Pancreas (tissue), 10 donors: Measurements from ENCODE around the gene TRMT1. TPM values are rescaled to one million over a fixed set of nuclear protein-coding genes. Genes with fewer than 3 reads are reported as not detected.
"Not testable (repeated sequence)": the region's sequence is repeated elsewhere in the genome, so short reads cannot be mapped to it uniquely, and the experiment has no call there.

ENCODE experiments used
- ATAC-seq, 4 donors: fragments of 200-7000 bp; cut with Tn5 transposase; one replicate each; pipeline versions ENCODE4 v1.8.0 to v1.9.1; 2020; ENCODE audit warnings: mild to moderate bottlenecking in 4 of 4, moderate library complexity in 4 of 4
- DNase-seq, 6 donors: peaks; one replicate each; pipeline ENCODE4 v3.0.0-alpha.2; 2020
- FAIRE-seq: peaks from 2 replicates; lab custom pipeline; 2012; peaks lifted over from hg19 to GRCh38; lab: Jason Lieb, UNC
- H3K27ac ChIP-seq, 4 donors: fragments of 200-600 bp; sonication (generic); 1 replicate in 3 of 4; 2 replicates in 1 of 4; pipeline versions ENCODE4 v1.5.0 to v1.8.0; 2020
- H3K27me3 ChIP-seq, 4 donors: fragments of 200-600 bp; one replicate each; pipeline ENCODE4 v1.8.0; 2021
- H3K36me3 ChIP-seq, 3 donors: fragments of 200-600 bp; sonication (generic) in 1 of 3; one replicate each; pipeline versions ENCODE4 v1.5.0 to v1.8.0; 2020 to 2021
- H3K4me1 ChIP-seq, 3 donors: fragments of 200-600 bp; one replicate each; pipeline ENCODE4 v1.8.0; 2021
- H3K4me3 ChIP-seq, 4 donors: fragments of 200-600 bp; sonication (generic) in 2 of 4; one replicate each; pipeline versions ENCODE4 v1.5.0 to v1.8.0; 2020 to 2021
- H3K9me3 ChIP-seq, 4 donors: fragments of 200-600 bp; one replicate each; pipeline ENCODE4 v1.8.0; 2021
- WGBS, 2 donors: extraction: QIAGEN DNeasy Blood & Tissue Kit; methylation state at CpG; one replicate each; pipeline ENCODE4 v1.1.7; 2013; 5-methylcytosine and 5-hydroxymethylcytosine counted together
- intact Hi-C, 3 donors: fragments of 100-400 bp; cut with DNase I; formaldehyde crosslinking; loops; one replicate each; pipeline versions ENCODE4 v1.11.1 to v1.14.2; 2022
- polyA plus RNA-seq, 2 donors: library from polyadenylated mRNA; stranded (reverse); fragments of 200-250 nt; gene quantifications; one replicate each; pipeline ENCODE4 v1.2.3, GENCODE V29; 2013
- total RNA-seq, 6 donors: library from RNA; stranded (reverse); fragmentation: NEBNext Ultra II Directional in 4 of 6; extraction: Animal tissue kit (Norgen Biotek cat#: 25700) in 4 of 6; gene quantifications; one replicate each; pipeline versions ENCODE4 v1.2.1 to v1.2.4, GENCODE V29; 2021 to 2023
- TF ChIP-seq, protein P1 (sequence below), 4 donors: fragments of 200-600 bp; sonication (generic) in 3 of 4; IDR thresholded peaks; one replicate each; pipeline versions ENCODE4 v1.5.0 to v1.8.0; 2021; ENCODE audit warnings: antibody characterized with exemption in 4 of 4
- donor health status: healthy with polysubstance abuse.
- donor health status: DM: no; HTN: no; CAD: no; lungs with moderate emphysema.
- donor health status: DM: no; HTN: no; CAD: no.
- donor health status: control.
- donor health status: control.
- donor health status: Bipolar disorder and iron deficiency.
- donor health status: DM: yes; HTN: yes; CAD: no.
- donor health status: DM: no; HTN: no; CAD: no.
- donor health status: DM: no; HTN: no; CAD: no.
- donor health status: DM: yes; HTN: yes; CAD: no.

Gene TRMT1
- total RNA-seq (10 to 100 TPM; 12.7 to 29.2 (median 19.1) TPM), polyA plus RNA-seq (100 to 1,000 TPM in 1 of 2 donors, 10 to 100 TPM in 1; 85.5 to 108 TPM)

DNA sequence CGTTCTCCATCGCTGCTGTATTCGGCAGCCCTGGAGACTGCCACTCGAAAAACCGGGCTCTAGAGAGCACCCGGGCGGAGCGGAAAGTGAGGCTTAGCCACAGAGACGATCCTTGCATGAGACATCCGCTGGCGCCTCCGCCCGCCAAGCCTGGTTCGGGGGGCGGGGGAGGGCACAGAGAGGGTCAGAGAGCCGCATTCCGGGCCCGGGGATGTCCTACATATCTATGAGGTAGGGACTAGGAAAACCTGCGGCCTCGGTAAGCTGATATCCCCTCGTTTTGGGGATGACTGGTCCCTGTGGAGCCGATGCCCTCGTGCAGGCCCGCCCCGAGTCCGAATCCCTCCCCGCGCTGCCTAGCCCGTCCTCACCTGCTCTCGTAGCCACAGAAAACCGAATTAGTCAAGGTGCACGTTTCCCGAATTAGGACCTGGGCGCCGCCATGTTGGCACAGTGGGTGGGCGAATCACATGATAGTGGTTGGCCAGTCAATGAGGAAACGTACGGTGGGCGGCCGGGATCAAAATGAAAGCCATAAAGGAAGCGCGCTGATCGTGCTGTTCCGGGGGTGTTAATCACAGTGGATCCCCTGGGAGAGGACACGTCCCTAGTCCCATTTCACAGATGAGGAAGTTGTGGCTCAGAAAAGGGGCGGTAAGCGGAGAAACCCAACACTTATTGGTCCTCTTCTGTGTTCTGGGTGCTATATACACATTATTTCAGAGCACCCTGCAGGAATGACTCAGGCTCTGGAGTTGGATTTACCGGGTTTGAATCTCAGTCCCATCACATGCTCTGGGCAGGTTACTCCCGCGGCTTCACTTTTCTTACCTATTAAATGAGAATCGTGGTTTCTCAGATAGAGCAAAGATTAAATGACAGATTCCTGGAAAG is at the start of gene TRMT1:
TRMT1 (minus strand) TSS at position 459 of the 894 bp plus-strand sequence; CDS start at position 118, 341 bp downstream.
- intact Hi-C loops: no loop called here
- peak; percentile 37 for FAIRE-seq

DNA sequence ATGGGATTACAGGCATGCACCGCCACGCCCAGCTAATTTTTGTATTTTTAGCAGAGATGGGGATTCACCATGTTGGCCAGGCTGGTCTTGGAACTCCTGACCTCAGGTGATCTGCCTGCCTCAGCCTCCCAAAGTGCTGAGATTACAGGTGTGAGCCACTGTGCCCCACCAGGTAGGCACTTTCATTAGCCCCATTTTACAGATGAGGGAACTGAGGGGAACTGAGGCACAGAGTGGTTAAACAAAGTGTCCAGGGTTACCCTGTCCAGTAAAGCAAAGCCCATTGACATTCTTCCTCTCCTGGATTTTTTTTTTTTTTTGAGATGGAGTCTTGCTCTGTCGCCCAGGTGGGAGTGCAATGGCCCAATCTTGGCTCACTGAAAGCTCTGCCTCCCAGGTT is 49.6 kb upstream of the TRMT1 start:
- ATAC-seq, H3K27me3 ChIP-seq, H3K4me3 ChIP-seq, H3K36me3 ChIP-seq, DNase-seq, H3K9me3 ChIP-seq, FAIRE-seq, intact Hi-C loops: not testable (repeated sequence)
- WGBS, 2 donors: 92 to 93% methylated on average over 3 of the region's 3 CpGs
- Histone ChIP-seq H3K4me1 (peaks cover 16 to 26% (median 20%) of the 10 kb centered on the region in 3 donors), H3K27ac (peak overlapping the region in 2 of 4 donors; percentile 84 to 90)

More for the DNA sequence above, at the start of gene TRMT1:
- Histone ChIP-seq H3K36me3 (peaks cover 0 to 11% (median 0%) of the 10 kb centered on the region in 3 donors), H3K4me3 (peak within 1 kb of the TSS; percentile 74 to 99 (median 98)), H3K27me3 (no peaks in the 10 kb centered on the region), H3K9me3 (no peaks in the 10 kb centered on the region), H3K4me1 (peaks cover 4 to 18% (median 4%) of the 10 kb centered on the region in 3 donors), H3K27ac (peak within 1 kb of the TSS in 3 of 4 donors; percentile 57 to 68 (median 68))
- TF ChIP-seq, protein P1, sequence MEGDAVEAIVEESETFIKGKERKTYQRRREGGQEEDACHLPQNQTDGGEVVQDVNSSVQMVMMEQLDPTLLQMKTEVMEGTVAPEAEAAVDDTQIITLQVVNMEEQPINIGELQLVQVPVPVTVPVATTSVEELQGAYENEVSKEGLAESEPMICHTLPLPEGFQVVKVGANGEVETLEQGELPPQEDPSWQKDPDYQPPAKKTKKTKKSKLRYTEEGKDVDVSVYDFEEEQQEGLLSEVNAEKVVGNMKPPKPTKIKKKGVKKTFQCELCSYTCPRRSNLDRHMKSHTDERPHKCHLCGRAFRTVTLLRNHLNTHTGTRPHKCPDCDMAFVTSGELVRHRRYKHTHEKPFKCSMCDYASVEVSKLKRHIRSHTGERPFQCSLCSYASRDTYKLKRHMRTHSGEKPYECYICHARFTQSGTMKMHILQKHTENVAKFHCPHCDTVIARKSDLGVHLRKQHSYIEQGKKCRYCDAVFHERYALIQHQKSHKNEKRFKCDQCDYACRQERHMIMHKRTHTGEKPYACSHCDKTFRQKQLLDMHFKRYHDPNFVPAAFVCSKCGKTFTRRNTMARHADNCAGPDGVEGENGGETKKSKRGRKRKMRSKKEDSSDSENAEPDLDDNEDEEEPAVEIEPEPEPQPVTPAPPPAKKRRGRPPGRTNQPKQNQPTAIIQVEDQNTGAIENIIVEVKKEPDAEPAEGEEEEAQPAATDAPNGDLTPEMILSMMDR (IDR thresholded peaks at IDR 0.05): no peak
- peak; percentile 83 to 88 (median 85) for ATAC-seq
- DNase-seq: peak; percentile 86 to 95 (median 93)
- WGBS, 2 donors: 0% methylated on average over 51 of the region's 51 CpGs

DNA sequence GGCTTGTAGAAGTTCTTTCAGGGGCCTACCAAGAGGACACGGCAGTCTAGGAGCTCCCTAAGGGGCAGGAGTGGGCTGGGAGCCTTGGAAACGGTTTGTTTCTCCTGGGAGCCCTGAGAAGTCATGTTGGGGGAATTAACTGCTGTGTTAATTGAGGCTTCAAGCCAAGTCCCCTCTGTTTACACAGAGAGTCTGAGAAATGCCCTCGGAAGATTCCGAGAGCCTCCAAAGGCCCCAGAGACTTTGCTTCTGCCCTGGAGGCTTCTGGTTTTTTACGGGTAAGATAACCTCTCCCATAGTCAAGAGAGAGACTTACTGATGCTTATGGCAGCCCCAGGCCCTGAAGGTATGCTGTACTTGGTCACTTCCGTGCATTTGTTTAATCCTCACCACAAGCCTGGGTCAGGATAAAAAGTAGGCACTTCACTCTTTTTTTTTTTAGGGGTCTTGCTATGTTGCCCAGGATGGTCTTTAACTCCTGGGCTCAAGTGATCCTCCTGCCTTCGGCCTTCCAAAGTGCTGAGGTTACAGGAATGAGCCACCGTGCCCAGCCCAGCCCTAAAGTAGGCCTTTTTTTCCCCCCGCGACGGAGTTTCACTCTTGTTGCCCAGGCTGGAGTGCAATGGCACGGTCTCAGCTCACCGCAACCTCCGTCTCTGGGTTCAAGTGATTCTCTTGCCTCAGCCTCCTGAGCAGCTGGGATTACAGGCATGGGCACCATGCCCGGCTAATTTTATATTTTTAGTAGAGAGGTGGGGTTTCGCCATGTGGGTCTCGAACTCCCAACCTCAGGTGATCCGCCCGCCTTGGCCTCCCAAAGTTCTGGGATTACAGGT is 48.8 kb upstream of the TRMT1 start:
- H3K9me3 ChIP-seq: no peaks in the 10 kb centered on the region
- TF ChIP-seq, protein P1 (IDR thresholded peaks at IDR 0.05): no peak
- WGBS, 2 donors: 86 to 87% methylated on average over 19 of the region's 19 CpGs
- no peaks in the 10 kb centered on the region for H3K27me3 ChIP-seq
- no peaks in the 10 kb centered on the region for H3K36me3 ChIP-seq
- peak overlapping the region; percentile 90 to 97 (median 94) for H3K27ac ChIP-seq
- no peak for FAIRE-seq
- ATAC-seq: no peak
- intact Hi-C loops: no loop called here
- H3K4me1 ChIP-seq: peaks cover 16 to 28% (median 20%) of the 10 kb centered on the region in 3 donors
- DNase-seq: no peak
- H3K4me3 ChIP-seq: no peak overlapping the region

DNA sequence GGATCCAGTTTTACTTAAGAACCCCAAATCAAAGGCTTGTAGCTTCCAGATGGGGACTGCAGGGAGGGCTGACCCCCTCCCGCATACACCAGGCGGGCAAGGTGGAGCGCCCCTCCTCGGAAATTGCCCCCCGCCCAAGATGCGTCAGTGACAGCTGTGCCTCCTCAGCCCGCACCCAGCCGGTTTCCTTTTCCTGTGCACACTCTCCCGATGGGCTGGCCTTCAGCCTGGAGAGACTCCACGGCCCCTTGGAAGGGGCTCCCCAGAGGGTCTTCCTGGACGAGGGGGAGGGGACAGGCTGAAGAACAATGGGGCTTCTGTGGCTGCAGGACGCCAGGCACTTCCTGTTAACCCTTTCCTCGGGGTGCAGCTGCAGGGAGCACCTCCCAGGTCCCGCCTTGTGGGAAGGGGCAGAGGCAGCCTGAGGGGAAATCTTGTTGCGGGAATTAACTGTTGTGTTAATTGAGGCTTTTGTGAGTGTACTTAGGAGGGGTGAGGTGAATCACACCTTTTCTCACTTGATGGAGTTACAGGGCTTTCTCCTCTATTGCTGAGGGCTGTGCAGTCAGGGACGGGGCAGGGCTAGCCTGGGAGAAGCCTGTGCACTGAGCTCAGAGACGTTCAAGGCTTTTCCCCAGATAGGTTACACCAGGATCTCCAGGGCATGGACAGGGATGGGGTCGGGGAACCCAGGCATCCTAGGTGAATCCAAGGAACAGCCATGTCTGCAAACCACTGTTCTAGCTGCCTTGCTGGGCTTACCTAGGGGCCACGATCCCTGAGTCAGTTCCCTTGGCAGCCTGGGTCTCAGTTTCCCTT is 48.0 kb upstream of the TRMT1 start:
- WGBS, 2 donors: 36 to 37% methylated on average over 19 of the region's 19 CpGs
- peaks cover 16 to 28% (median 20%) of the 10 kb centered on the region in 3 donors for H3K4me1 ChIP-seq
- TF ChIP-seq, protein P1 (IDR thresholded peaks at IDR 0.05): no peak
- H3K36me3 ChIP-seq: no peaks in the 10 kb centered on the region
- no peaks in the 10 kb centered on the region for H3K27me3 ChIP-seq
- ATAC-seq (peak in 1 of 4 donors; percentile 0), DNase-seq (peak in 5 of 6 donors; percentile 62 to 78 (median 68)), FAIRE-seq (no peak)
- no peaks in the 10 kb centered on the region for H3K9me3 ChIP-seq
- intact Hi-C loops: no loop called here
- H3K4me3 ChIP-seq: peak overlapping the region in 2 of 4 donors; percentile 21 to 33
- peak overlapping the region; percentile 90 to 97 (median 94) for H3K27ac ChIP-seq
